GM18520 (cell line): ENCODE measurements around the gene KCNT1.

Experiments used
- ATAC-seq: cut with Tn5 transposase; IDR thresholded peaks from one replicate; pipeline ENCODE4 v1.9.1; 2021; ENCODE audit not compliant: unreplicated experiment

KCNT1 gene

DNA sequence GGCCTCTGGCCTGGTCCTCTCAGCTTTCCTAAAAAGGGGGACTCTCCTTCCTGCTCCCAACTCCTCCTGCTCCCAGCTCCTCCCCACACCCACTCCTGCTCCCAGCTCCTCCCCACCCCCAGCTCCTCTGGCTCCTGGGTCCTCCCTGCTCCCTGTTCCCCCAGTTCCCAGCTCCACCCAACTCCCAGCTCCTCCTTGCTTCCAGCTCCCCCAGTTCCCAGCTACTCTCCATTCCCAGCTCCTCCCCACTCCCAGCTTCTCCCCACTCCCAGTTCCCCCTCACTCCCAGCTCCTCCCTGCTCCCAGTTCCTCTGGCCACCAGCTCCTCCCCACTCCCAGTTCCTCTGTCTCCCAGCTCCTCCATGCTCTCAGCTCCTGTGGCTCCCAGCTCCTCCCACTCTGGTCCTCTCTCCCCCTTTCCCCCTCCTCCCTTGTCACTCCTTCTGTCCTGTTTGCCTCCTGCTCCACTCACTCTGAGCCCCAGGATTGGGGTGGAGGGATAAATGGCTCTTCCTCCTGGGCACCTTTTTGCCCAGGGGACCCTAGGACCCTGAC lies 75.7 kb downstream of the KCNT1 start:
- no peak for ATAC-seq

DNA sequence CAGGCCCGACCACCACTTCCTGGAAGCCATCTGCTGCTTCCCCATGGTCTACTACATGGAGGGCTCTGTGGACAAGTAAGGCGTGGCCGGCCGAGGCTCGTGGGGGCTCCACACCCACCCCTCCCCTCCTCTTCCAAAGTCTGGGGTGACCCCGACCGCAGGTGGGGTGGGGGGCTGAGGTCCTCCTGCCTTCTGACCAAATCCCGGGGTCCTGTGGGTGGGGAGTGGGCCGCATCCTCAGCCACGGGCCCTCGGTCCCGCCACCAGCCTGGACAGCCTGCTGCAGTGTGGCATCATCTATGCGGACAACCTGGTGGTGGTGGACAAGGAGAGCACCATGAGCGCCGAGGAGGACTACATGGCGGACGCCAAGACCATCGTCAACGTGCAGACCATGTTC lies 76.4 kb downstream of the KCNT1 start:
- no peak for ATAC-seq

DNA sequence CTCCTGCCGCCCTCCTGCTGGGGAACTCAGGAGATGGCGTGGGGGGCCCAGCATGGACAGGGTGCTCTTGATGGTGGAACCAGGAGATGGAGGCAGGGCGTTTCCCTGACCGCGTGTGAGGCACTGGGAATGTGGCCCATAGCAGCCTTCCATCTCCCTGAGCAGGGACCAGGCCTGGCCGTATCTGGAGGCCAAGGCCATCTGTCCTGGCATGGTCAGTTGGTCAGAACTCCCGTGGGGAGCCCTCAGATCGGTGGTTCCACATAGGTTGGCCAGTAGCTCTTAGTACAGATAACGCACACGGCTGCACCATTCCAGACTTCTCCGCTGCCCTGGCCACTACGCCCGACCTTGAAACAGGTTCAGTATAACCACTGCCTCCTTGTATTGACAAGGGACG lies 77.6 kb downstream of the KCNT1 start:
- no peak for ATAC-seq

DNA sequence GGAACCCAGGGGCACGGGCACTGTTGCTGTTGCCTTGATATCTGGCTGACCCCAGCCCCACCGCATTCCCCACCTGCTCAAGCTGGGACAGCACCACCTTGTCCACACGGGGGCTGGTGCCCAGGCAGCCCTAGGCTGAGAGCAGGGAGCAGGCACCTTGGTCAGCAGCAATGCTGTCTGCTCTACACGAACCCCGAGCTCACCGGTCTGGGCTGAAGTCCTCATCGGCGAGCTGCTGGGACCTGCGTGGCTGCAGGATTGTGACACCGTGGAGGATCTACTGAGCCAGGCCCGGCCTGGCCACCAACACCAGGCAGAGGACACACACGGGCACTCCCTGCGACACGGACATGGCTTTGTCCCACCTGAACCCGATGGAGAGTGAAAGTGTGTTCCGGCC lies 78.1 kb downstream of the KCNT1 start:
- no peak for ATAC-seq

DNA sequence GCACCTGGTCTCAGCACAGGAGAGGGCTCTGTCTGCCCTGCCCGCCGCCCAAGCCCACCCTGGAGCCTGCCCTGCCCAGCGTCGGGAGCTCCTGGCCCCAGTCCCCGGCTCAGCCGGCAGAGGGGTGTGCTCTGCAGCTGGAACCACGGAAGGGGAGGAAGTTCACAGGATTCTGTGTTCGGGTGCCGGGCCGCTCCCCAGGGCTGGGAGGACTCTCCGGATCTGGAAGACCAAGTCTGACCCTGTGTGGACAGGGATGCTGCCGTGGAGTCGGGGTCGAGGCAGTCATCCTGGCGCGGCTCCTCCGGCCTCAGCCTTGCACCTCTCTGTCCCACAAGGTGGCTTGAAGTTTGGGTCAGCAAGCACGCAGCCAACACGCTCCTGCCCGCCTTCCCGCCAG lies 78.6 kb downstream of the KCNT1 start:
- ATAC-seq = no peak

DNA sequence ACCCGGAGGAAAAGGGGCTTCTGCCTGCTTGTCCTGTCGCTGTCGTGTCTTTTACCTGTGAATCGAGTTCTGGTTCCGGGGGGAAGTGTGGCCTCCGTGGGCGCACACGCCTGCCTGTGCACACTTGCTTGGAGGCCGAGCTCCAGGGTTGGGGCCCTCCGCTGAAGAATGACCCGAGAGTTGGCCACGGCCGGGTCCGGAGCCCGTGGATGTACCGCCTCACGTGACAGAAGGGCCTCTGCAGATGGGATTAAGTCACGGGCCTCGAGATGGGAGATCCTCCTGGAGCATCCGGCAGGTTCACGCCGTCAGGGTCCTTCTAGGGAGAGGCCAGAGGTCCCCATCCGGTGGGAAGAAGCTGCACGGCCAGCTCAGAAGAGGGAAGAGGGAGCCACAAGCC lies 81.0 kb downstream of the KCNT1 start:
- ATAC-seq = no peak

DNA sequence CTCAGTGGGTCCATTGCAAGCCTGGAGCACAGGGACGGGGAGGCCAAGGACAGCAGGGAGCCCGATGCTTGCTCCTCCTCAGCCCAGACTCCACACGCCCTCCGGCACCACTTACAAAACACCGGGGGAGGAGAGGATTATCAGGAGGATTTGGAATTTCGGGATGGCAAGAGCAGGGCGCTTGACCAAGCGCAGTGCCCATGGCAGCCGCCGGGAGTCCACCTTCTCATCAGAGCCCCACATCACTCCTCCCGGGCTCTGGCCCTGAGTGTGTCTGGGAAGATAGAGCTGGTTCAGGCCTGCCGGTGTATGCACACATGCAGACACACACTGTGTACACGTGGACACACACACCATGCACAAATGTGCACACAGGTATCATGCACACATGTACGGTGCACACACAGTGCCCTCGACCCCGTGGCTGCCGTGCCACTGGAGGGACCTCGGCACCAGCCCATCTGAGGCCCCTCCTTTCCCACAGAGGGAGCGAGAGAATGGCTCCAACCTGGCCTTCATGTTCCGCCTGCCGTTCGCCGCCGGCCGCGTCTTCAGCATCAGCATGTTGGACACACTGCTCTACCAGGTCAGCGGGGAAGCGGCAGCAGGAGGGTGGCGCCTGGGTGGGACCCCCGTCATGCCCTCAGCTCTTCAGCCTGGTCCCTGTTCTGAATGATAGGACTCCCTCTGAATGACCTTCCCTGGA lies 81.7 kb downstream of the KCNT1 start:
- no peak for ATAC-seq

DNA sequence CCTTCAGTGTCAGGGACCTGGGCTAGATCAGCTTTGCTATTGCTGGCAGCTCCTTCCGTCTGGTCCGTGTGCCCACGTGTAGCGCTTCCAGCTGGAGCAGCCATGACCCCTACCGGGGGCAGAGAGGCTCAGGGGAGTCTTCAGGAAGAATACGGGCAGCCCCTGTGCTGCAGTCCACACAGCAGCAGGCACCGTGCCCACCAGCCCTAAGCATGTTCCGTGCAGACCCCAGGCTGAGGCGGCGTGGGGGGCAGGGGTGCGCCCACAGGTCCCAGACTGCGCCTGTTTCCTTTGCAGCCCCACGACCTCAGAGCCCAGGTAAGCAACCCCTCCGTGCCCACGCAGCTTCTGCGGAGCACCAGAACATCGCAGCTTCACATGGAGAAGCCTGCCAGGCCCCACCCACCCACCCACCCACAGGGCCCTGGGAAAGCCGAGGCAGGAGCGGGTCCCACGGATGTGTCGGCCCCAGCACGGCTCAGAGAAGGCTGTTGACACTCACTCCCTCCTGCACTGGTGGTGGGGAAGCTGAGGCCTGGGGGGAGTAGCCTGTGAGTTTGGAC lies 83.1 kb downstream of the KCNT1 start:
- no peak for ATAC-seq

DNA sequence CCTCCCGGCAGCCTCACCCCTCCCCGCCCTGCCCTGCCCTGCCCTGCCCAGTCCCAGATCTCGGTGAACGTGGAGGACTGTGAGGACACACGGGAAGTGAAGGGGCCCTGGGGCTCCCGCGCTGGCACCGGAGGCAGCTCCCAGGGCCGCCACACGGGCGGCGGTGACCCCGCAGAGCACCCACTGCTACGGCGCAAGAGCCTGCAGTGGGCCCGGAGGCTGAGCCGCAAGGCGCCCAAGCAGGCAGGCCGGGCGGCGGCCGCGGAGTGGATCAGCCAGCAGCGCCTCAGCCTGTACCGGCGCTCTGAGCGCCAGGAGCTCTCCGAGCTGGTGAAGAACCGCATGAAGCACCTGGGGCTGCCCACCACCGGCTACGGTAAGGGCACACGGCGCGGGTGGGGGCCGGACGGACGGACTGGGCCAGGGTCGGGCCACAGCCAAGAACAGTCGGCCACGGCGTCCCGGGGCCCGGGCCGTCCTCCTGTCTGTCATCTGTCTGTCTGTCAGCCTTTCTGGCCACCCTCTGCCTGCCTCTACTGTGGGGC lies 84.2 kb downstream of the KCNT1 start:
- no peak for ATAC-seq

DNA sequence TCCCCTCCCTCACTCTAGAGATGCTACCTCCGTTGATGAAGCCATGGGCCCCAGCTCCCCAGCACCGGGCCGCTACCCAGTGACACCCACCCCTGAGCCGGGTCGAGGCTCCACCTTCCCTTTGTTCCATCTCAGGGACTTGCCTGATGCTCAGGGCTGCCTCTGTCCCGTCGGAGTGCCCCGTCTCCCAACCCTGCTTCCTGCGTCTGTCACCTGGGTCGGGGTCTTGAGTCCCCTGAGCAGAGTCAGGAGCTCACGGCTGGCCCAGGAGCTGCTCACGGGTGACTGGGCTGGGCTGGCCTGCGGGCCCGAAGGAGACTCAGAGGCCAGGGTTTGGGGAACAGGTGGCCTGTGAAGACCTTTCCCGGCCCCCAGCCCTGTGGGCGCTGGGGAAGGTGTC lies 85.3 kb downstream of the KCNT1 start:
- ATAC-seq = no peak

DNA sequence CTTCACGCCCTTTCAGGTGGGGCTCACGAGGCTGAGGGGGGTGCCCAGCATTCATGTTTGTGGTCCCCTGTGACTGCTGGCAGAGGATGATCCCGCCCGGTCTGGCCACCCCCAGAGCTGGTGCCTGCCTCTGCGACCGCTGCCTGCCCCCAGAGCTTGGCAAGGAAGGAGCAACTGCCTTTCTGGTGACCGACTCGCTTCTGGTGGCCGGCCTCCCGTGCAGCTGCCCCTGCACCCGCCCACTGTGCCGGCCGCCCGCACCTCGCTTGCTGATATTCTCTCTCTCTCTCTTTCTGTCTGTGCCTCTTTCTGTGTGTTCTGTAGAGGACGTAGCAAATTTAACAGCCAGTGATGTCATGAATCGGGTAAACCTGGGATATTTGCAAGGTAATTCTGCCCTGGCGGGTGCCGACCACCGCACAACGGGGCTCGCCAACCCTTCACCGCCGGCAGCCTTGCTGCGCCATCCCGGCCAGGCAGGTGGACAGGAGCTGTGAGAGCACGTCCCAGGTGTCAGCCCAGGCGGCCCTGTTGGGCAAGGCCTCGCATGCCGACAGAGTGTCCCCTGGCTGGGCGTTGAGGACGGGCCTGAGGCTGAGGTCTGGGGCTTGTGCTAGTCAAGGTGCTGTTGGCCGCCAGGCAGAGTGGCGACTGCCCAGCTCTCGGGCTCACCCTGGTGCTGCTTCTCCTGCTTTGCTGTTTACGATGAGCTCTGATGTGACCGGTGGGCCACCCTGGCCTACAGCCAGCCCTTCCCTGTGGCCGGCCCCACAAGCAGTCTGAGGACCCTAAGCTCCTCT lies 86.0 kb downstream of the KCNT1 start:
- ATAC-seq = no peak

DNA sequence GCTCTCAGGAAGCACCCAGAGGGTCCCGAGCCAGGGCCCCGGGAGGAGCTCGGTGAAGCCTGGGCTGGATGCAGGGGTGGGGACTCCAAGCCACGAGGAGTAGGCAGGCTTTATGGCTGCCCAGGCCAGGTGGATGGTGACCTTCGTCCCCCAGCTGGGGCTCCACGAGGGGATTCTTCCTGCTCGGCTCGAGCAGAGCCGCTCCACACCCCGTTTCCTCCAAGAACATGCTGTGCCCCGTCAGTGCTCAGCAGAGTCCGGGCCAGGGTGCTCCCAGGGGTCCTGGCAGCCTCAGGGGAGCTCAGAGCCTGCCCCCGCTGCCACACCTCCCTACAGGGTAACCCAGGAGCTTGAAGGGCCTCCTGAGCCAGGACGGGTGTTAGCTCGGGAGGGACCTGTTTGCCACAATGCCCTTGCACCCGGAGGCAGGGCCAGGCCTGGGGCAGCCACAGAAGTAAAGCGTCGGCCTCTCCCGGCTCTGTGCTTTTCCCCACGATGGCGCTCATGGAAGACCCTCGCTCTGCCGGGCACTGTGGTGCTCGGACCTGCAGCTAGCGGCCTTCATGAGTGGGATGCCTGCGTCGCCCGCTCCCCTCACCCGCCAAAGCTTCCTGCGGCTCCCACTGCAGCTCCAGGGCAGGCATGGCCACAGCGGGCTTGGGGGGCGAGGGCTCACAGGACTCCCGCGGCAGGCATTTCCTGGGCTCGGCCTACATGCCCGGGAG lies 86.8 kb downstream of the KCNT1 start:
- ATAC-seq = no peak

DNA sequence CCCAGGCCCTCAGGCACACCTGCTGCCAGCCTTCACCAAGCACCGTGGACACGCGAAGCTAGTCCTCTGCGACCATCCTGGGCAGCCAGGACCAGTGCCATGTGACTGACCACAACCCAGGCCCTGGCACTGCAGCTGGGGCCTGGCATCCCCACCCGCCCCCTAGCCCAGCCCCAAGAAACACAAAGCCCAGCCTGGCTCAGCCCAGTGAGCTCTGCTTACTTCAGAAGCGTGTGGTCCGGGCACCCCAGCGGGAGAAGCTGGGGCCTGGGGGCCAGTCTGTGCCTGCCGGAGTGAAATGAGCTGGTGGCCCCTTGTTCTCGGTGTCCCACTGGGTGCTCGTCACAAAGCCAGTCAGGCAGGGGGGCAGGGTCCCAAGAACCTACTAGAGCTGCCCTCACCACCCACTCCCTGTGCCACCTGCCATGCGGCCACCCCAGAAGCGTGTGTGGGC lies 87.9 kb downstream of the KCNT1 start:
- no peak for ATAC-seq

DNA sequence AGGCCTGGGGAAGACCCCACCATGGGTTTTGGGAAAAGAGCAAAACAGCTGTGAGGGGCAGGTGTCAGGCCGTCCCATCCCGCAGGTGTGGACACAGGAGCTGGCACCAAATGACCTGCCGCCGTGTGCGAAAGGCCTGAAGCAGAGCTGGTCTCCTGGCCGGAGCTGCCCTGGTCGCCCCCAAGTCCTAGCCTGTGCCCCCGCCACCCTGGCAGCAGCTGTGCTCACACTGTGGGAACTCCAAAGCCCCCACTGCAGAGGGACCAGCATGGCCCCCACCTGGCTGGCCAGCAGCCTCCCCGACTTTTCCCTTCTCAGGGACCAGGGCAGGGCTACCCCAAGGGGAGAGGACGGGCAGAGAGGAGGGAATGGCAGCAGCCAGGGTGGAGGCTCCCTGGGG lies 88.4 kb downstream of the KCNT1 start:
- no peak for ATAC-seq

DNA sequence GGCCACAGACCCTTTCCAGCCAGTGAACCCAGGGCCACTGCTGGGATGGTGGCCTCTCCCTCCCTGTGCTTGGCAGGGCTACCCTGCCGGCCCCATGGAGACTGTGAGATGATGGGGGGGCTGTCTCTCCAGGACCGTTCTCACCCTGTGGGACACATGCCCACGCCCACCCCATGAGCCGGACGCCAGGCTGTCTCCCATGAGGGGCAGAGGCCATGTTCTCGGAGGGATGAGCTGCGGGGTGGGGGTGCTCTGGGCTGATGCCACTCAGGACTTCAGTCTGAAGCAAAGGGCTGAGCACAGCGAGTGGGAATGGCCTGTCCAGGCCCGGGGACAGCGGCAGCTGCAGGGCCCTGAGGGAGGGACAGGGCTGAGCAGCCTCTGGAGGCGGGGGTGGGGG lies 88.9 kb downstream of the KCNT1 start:
- no peak for ATAC-seq

DNA sequence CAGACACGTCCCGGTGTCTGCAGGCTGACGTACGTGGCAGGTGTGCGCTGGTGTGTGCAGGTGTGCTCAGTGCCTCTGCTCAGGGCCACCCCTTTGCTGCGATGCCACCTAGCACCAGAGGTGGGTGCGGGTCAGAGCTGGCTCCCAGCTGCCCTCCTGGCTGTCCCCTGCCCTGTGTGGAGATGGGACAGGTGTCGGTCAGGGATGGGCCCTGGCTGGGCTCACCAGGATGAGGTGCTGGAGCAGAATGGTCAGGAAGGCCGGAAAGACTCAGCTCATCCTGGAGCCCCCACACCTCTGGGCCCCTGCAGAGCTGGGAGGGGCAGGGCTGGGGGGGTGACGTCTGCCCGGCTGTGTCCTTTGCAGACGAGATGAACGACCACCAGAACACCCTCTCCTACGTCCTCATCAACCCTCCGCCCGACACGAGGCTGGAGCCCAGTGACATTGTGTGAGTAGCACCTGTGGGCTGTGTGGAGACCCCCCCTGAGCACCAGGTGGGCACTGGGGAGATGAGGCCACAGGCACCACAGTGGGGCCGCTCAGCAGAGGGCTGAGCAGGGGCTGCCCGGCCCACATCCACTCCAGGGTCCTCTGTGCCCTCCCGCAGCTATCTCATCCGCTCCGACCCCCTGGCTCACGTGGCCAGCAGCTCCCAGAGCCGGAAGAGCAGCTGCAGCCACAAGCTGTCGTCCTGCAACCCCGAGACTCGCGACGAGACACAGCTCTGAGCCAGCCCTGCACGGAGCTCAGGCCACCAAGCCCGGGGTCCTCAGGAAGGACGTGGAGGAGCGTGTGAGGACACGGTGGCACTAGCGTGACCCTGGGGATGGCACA lies 89.7 kb downstream of the KCNT1 start:
- no peak for ATAC-seq

DNA sequence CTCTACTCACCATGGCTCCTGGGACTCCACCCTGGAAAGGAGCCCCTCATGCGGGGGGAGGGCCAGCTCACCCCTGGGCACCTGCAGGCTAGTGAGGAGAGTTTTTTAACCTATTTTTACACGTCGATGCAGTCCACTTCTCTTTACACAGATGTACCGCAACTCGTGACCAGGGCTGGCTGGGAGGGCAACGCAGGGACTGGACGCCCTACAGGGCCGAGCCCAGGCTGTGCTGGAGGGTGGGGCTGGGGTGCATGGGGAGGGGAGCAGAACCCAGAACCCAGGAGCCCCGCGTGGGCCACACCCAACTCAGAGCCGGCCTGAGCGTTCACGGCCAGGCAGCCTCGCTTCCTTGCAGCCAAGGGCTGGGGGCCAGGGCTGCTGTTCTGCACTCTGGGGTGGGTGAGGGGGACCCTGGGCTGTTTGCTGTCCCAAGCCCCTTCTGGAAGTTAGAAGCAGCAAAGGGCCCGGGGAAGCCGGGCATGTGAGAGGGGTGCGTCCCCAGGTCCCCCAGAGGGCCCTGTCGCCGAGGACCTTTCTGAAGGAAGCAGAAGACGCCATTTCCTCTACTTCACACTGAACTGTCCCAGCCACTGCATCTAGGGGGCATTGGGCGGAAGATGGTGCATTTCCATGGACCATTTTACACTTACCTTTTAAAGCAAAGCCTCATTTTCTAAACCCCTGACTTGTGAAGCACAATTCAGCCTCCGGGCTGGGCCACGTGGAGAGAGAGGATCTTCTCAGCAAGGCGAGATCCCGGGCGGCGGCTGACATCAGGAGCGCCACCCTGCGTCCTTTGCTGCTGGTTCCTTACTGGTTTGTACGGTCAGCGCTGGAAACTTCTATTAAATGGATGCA lies 90.5 kb downstream of the KCNT1 start:
- no peak for ATAC-seq

DNA sequence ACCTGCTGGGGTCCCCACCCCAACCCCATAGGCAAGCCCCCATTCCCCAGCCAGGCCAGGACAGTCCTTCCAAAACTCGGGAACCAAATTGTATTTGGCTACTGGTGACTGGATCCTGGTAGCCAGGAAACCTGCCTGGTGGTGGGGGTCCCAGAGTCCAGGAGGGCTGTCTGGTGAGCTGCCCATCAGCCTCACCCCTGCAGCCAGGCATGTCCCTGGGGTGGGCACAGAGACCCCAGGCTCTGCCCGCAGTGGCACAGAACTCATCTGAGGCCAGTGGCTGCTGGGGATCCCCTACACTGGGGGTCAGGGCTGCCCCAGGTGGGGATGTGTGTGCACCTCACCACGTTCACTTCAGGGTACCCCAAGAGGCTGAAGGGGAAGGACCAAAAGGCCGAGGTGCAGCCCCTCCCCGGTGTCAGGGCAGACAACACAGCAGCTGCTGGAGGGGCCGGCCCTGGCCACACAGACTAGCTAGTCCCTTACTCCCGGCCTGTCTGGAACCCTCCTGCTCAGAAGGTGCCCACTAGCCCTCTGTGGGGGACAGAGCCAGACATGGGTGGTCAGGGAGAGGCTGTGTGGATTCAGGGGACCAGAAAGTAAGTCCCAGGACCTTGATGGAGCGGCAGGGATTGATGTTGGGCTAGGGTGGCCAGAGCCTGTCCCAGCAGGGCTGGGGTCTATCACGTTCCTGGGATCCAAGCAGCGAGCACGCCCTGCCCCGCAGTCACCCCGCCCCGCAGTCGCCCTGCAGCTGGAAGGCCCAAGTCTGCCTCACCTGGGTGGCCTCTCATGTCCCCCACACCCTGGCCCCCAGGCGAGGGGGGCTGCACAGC lies 91.5 kb downstream of the KCNT1 start:
- ATAC-seq = no peak

DNA sequence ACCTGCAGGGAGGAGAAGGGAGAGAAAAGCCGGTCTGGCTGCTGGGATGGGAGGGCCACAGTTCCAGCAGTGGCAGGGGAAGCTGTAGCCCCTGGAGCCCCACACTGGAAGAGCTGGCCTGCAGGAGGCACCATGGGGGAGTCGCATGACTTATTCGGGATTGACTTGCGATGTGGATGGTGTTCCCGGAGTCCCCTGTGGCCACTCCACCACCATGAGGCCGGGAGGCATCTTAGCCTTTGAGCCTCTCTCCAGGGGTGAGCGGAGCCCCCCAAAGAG lies 92.0 kb downstream of the KCNT1 start:
- no peak for ATAC-seq
